Measurements from ENCODE around the gene ACOT11. TPM values are rescaled to one million over a fixed set of nuclear protein-coding genes. Genes with fewer than 3 reads are reported as not detected.

ACOT11 gene
- total RNA-seq, 1 donor from 2014 or later, result 2.1 TPM

DNA sequence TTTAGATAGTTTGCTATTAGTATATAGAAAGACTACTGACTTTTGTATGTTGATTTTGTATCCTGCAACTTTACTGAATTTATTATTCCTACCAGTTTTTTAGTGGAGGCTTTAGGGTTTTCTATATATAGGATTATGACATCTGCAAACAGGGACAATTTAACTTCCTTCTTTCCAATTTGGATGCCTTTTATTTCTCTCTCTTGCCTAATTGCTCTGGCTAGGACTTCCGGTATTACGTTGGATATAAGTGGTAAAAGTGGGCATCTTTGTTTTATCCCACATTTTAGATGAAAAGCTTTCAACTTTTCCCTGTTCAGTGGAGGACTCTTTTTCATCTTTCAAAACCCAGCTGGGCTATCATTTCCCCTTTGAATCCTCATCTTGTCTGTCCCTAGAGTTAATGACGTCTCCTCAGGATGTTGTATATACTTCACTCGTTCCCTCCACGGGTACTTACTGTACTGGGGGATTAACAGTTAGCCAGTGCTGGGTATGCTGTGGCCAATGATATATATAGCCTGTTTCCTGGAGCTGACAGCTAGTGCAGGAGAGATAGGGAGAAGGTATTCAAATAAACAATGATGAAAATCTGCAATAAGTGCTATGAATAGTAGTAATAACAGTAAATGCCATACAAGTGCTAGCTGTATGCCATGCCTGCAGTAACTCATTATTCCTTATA lies 9.8 kb downstream of the ACOT11 start:
- intact Hi-C loops (cut with micrococcal nuclease), result no loop called here
- H3K27ac Mint-ChIP-seq, result no peak overlapping the region
- no peaks in the 10 kb centered on the region for H3K4me1 Mint-ChIP-seq (ENCODE audit: low read depth)
- H3K27me3 Mint-ChIP-seq (ENCODE audit: insufficient read depth), result no peaks in the 10 kb centered on the region
- H3K36me3 Mint-ChIP-seq (ENCODE audit: low read depth), result no peaks in the 10 kb centered on the region
- H3K9me3 Mint-ChIP-seq, result peaks cover 4% of the 10 kb centered on the region
- no peak overlapping the region for H3K4me3 Mint-ChIP-seq
- DNase-seq (ENCODE audit: low spot score), result no peak

DNA sequence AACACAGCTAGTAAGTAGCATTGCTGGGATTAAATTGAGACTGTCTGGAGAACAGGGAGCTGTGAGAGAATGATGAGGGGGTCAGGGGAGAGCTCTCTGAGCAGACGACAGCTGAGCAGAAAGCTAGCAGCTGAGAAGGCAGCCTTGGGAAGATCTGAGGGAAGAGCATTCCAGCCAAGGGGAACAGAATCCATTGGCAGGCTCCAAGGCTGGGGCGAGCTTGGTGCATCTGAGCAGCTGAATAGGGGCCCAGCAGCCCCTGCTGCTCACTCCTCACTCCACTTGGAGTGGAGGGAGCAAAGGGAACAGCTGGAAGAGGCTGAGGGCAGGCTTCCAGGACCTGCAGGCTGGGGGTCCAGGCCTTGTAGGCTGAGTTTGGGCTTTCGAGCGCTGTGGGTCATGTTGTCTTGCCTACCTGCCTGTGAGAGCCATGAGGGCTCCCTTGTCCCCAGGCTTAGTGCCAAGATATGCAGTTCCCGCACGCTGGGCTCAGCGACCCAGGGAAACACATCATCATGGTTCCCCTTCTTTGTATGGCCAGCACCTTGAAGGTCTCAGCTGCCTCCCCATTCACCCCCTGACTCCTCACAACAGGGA lies 10.5 kb downstream of the ACOT11 start:
- H3K36me3 Mint-ChIP-seq (ENCODE audit: low read depth), result no peaks in the 10 kb centered on the region
- H3K4me1 Mint-ChIP-seq (ENCODE audit: low read depth), result no peaks in the 10 kb centered on the region
- peaks cover 4% of the 10 kb centered on the region for H3K9me3 Mint-ChIP-seq
- no peaks in the 10 kb centered on the region for H3K27me3 Mint-ChIP-seq (ENCODE audit: insufficient read depth)
- no peak overlapping the region for H3K4me3 Mint-ChIP-seq
- H3K27ac Mint-ChIP-seq, result no peak overlapping the region
- intact Hi-C loops (cut with micrococcal nuclease), result no loop called here
- no peak for DNase-seq (ENCODE audit: low spot score)

DNA sequence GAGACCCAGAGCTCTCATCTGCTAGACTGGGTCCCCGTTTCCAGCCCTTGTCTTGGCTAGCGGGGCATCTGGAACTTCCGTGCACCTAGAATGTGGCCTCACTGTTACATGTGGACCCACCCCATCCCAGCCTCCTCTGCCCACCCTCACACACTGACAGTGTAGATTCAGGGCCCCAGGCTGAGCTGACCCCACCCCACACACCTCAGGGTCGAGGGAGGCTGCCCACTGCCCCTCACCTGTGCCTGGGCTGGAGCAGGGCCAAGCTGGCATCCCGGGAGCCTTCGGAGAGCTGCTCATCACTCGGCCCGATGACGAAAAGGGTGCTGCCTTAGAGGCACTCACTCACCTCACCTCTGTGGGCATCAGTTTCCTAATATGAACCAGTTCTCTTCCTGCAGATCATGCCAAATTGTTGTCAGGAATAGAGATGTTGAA lies 11.1 kb downstream of the ACOT11 start:
- H3K27me3 Mint-ChIP-seq (ENCODE audit: insufficient read depth), result no peaks in the 10 kb centered on the region

DNA sequence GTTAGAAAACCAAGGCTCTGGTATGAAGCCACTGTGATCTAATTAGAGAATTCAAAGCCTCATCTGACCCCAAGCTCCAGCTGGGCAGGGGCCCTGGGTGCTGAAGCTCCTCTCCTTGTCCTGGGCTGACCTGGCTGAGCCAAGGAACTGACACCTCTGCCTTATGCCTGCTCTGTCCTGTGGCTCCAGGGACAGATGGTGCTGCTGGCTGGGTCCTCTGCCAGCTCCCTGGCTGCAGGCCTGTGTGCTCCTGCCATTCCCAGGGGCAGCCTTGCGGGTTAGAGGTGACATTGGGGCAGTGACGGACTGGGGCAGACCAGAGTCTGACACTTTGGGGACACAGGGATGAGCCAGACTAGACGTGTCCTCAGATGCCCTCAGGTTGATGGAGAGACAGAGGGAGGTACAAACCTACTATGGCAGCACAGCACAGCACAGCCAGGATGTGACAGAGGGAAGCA lies 11.8 kb downstream of the ACOT11 start:
- H3K9me3 Mint-ChIP-seq, result peaks cover 4% of the 10 kb centered on the region
- H3K27ac Mint-ChIP-seq, result no peak overlapping the region
- no peaks in the 10 kb centered on the region for H3K36me3 Mint-ChIP-seq (ENCODE audit: low read depth)
- H3K27me3 Mint-ChIP-seq (ENCODE audit: insufficient read depth), result no peaks in the 10 kb centered on the region
- H3K4me3 Mint-ChIP-seq, result no peak overlapping the region
- intact Hi-C loops (cut with micrococcal nuclease), result no loop called here
- no peaks in the 10 kb centered on the region for H3K4me1 Mint-ChIP-seq (ENCODE audit: low read depth)
- DNase-seq (ENCODE audit: low spot score), result no peak

More for the DNA sequence above, 11.1 kb downstream of the ACOT11 start:
- DNase-seq (ENCODE audit: low spot score), result no peak
- Mint-ChIP-seq H3K4me3 (no peak overlapping the region), H3K27ac (no peak overlapping the region), H3K9me3 (peaks cover 4% of the 10 kb centered on the region), H3K4me1 (ENCODE audit: low read depth) (no peaks in the 10 kb centered on the region), H3K36me3 (ENCODE audit: low read depth) (no peaks in the 10 kb centered on the region)
- intact Hi-C loops (cut with micrococcal nuclease), result no loop called here

DNA sequence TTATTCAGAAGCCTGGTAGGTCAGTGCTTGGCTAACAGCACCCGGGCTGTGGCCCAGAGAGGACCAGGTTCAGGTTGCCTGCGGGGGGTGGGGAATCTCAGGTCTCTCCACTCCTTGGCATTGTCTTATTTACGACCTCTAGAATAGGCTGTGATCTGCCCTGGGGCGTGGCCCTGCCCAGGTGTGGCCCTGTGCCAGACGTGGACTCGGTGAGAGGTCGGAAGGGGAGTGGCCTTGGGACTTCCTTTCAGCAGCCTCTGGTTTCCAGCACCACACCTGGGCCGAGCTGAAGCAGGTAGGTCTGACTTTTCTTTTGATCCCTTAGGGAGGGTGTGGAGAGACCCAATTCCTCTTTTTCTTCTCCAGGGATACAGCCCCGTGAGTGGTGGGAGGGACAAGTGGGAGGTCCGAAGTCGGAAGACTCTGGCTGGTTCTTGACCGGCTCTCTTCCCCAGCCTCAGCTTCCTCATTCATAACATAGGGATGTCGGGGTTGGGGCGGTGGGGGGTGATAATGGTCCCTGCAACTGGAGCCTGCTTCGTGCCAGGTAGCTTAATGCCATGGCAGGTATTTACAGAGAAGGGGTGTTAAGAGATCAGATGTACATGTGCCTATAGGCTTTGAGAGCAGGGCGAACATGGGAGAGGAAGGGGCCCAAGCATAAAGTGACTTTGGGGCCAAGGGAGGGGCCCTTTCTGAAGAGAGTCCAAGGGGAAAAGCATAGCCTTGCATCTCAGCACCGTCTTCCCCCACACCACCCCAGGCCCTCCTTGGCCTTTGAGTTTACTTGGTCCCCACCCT lies 16.5 kb downstream of the ACOT11 start:
- DNase-seq (ENCODE audit: low spot score), result no peak
- Mint-ChIP-seq H3K4me1 (ENCODE audit: low read depth) (no peaks in the 10 kb centered on the region), H3K4me3 (no peak overlapping the region), H3K27me3 (ENCODE audit: insufficient read depth) (peaks cover 3% of the 10 kb centered on the region), H3K9me3 (no peaks in the 10 kb centered on the region), H3K36me3 (ENCODE audit: low read depth) (no peaks in the 10 kb centered on the region), H3K27ac (no peak overlapping the region)
- intact Hi-C loops (cut with micrococcal nuclease), result no loop called here

DNA sequence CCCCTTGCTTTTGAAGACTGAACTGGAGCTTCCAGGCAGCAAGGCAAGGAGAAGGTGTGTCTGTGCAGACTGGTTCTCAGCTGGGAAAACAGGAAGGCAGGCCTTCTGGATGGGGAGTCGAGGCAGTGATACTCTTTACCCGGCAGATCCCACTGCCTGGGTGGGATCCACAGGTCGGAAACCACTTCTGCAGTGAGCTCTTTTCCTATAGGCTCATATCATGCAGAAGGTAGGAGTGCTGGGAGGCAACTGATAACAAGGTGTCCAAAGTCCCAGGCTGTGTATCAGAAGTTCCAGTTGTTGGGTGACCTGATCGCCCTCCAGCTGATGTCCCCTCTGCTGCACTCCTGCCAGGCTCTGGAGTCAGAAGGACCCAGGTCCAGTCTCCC lies 17.1 kb downstream of the ACOT11 start:
- DNase-seq (ENCODE audit: low spot score), result no peak
- no peaks in the 10 kb centered on the region for H3K9me3 Mint-ChIP-seq
- intact Hi-C loops (cut with micrococcal nuclease), result no loop called here

DNA sequence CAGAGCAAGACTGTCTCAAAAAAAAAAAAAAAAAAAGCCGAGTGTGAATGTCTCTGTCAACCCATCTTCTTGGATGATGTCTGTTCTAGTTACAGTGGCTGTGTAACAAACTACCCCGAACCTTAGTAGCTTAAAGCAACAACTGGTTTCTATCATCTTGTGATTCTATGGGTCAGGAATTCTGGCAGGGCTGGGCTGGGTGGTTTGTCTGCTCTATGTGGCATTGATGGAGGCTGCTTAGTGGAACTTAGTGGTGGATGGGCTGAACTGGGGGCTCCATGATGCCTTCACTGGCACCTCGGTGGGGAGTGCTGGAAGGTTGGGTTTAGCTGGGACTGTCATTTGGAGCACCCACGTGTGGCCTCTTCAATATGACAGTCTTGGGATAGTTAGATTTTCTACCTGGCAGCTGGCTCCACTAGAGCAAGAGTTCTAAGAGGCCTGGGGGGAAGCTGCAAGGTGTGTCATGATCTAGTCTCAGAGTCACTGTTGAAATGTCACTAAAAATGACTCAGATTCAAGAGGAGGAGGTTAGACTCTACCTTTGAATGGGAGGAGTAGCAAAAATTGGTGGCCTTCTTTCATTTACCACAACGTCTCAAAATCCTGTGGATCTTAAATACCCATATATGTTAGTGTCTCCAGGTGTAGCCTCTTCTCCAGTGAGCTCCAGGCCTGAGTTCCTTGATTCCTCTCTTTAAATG lies 18.6 kb downstream of the ACOT11 start:
- Mint-ChIP-seq H3K4me3 (no peak overlapping the region), H3K36me3 (ENCODE audit: low read depth) (no peaks in the 10 kb centered on the region), H3K27me3 (ENCODE audit: insufficient read depth) (peaks cover 3% of the 10 kb centered on the region), H3K9me3 (no peaks in the 10 kb centered on the region), H3K27ac (no peak overlapping the region), H3K4me1 (ENCODE audit: low read depth) (no peaks in the 10 kb centered on the region)
- intact Hi-C loops (cut with micrococcal nuclease), result no loop called here
- no peak for DNase-seq (ENCODE audit: low spot score)

More for the DNA sequence above, 17.1 kb downstream of the ACOT11 start:
- H3K27ac Mint-ChIP-seq, result no peak overlapping the region
- H3K27me3 Mint-ChIP-seq (ENCODE audit: insufficient read depth), result peaks cover 3% of the 10 kb centered on the region
- H3K36me3 Mint-ChIP-seq (ENCODE audit: low read depth), result no peaks in the 10 kb centered on the region
- H3K4me3 Mint-ChIP-seq, result no peak overlapping the region
- no peaks in the 10 kb centered on the region for H3K4me1 Mint-ChIP-seq (ENCODE audit: low read depth)

DNA sequence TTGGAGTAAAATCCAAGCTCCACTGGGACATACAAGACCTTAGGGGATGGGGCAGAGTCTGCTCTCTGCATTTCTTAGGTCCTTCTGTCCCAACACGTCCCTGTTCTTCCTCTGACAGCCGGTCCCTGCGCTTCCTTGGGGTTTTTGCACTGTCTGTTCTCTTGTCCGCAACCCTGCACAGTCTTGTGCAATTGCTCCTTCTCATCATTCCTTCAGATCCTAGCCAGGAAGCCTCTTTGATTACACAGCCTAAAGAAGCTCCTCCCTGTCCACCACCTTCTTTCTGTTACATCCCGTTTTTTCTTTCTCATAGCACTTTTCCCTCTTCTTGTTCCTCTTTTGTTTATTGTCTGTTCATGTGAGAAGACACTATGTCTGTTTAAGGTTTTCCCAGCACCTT lies 19.9 kb downstream of the ACOT11 start:
- no peaks in the 10 kb centered on the region for H3K36me3 Mint-ChIP-seq (ENCODE audit: low read depth)
- no peaks in the 10 kb centered on the region for H3K4me1 Mint-ChIP-seq (ENCODE audit: low read depth)
- no peak overlapping the region for H3K27ac Mint-ChIP-seq
- H3K9me3 Mint-ChIP-seq, result no peaks in the 10 kb centered on the region
- H3K27me3 Mint-ChIP-seq (ENCODE audit: insufficient read depth), result peaks cover 3% of the 10 kb centered on the region
- no peak for DNase-seq (ENCODE audit: low spot score)
- intact Hi-C loops (cut with micrococcal nuclease), result no loop called here
- H3K4me3 Mint-ChIP-seq, result no peak overlapping the region

DNA sequence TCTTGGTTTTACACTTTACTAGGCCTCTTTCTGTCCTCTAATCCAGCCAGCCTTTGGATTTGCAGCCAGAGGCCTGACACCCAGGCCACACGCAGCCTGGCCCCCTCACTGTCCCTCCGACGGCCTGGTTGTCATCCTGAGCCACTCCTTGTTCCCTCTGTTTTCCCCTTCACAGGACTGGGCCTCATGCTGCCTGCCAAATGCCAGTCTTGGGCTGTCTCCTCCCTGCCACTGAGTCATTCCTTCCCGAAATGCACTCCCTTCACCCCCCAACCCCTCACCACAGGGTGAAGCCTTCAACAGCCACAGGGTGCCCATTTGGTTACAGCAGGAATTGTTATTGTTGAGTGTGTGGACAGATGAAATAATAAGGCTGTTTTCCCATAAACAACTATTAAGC lies 21.3 kb downstream of the ACOT11 start:
- intact Hi-C loops (cut with micrococcal nuclease), result no loop called here
- no peak for DNase-seq (ENCODE audit: low spot score)
- peaks cover 3% of the 10 kb centered on the region for H3K27me3 Mint-ChIP-seq (ENCODE audit: insufficient read depth)
- H3K36me3 Mint-ChIP-seq (ENCODE audit: low read depth), result no peaks in the 10 kb centered on the region
- H3K4me3 Mint-ChIP-seq, result no peak overlapping the region
- no peaks in the 10 kb centered on the region for H3K4me1 Mint-ChIP-seq (ENCODE audit: low read depth)
- no peak overlapping the region for H3K27ac Mint-ChIP-seq
- no peaks in the 10 kb centered on the region for H3K9me3 Mint-ChIP-seq

DNA sequence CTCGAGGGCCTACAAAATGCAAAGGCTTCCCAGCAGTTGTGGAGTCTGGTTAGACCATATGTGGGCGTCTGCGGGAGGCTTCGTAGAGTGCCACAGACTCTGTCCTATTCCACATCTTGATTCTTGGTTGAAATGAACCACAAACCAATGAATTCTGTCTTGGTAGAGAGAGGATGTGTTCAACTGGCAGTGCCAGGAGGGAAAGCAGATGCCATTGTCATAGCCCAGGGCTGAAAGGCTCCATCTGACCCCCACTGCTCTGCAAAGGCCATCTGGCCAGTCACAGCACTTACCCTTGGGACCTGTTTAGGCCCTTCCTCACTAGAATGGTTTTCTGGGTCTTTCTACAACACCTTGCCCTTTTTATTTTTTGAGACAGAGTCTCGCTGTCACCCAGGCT lies 22.1 kb downstream of the ACOT11 start:
- peaks cover 3% of the 10 kb centered on the region for H3K27me3 Mint-ChIP-seq (ENCODE audit: insufficient read depth)
- H3K36me3 Mint-ChIP-seq (ENCODE audit: low read depth), result no peaks in the 10 kb centered on the region
- H3K9me3 Mint-ChIP-seq, result no peaks in the 10 kb centered on the region
- no peak overlapping the region for H3K4me3 Mint-ChIP-seq
- H3K27ac Mint-ChIP-seq, result no peak overlapping the region
- DNase-seq (ENCODE audit: low spot score), result no peak
- intact Hi-C loops (cut with micrococcal nuclease), result no loop called here
- no peaks in the 10 kb centered on the region for H3K4me1 Mint-ChIP-seq (ENCODE audit: low read depth)

DNA sequence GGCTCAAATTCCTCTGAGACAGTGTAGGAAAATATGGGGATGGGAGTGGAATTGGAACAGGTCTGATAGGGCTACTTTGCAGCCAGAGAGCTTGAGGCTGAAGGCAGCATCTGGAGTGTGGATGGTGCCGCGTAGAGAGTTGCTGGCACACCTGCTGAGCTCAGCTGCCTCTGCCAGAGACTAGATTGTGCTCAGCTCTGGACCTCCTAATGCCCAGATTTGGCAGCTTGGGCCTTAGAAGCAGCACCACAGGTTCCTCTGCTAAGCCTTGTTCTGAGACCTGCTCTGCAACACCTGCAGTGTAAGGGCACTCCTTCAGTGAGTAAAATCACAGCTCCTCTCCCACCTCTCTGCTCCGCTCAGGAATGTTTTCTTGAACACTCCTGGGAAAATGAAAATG lies 23.3 kb downstream of the ACOT11 start:
- Mint-ChIP-seq H3K4me1 (ENCODE audit: low read depth) (no peaks in the 10 kb centered on the region), H3K9me3 (no peaks in the 10 kb centered on the region), H3K36me3 (ENCODE audit: low read depth) (no peaks in the 10 kb centered on the region), H3K4me3 (no peak overlapping the region), H3K27ac (no peak overlapping the region), H3K27me3 (ENCODE audit: insufficient read depth) (peaks cover 2% of the 10 kb centered on the region)
- intact Hi-C loops (cut with micrococcal nuclease), result no loop called here
- no peak for DNase-seq (ENCODE audit: low spot score)

DNA sequence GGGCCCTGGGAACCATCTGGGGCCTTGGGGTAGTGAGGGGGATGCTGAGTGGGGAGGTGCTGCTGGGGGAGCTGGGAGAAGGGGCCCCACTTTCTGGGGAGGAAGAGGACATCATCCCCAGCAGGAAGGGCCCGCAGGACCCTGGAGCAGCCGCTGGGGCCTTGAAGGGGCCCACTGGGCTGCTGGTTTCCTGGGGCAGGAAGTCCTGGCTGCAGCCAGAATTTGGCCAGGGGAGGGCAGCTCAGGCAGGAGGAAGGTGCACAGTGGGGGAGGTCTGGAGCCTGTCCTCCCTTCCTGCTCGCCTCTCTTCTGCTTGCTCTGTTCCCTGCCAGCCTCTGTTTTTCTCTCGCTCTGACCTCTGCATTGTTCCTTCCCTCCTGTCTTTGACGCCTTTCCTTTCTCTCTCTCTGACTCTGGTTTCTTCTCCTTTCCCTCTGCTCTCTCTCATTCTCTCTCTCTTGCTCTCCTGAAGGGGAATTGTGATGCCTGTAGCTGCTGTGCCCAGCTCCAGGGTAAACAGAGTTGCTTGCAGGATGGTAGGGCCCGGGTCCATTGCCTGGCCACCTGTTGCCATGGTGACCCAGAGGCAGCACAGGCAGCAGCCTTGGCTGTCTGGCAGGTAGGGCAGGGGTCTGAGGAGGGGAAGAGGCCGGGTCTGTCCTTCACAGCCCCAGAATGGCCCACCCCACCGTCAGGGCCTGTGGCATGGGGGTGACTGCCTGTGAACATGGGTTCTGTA lies 23.9 kb downstream of the ACOT11 start:
- no peaks in the 10 kb centered on the region for H3K4me1 Mint-ChIP-seq (ENCODE audit: low read depth)
- peak overlapping the region; percentile 26 for H3K27ac Mint-ChIP-seq
- no peaks in the 10 kb centered on the region for H3K27me3 Mint-ChIP-seq (ENCODE audit: insufficient read depth)
- no peaks in the 10 kb centered on the region for H3K9me3 Mint-ChIP-seq
- intact Hi-C loops (cut with micrococcal nuclease), result no loop called here
- no peak for DNase-seq (ENCODE audit: low spot score)
- H3K36me3 Mint-ChIP-seq (ENCODE audit: low read depth), result no peaks in the 10 kb centered on the region
- H3K4me3 Mint-ChIP-seq, result no peak overlapping the region

All from activated T-helper 1 cell treated with anti-CD3 and anti-CD28 coated beads, Interleukin-12 subunit alpha, Interleukin-12 subunit beta, Interleukin-2, Interleukin-4 antibody, amounts not matched to agents 30 ng/mL and 10 ng/mL and 1 ng/mL, durations not matched to agents 14 hours and 24 hours and 36 hours (primary cell).